Effector CD4-positive, alpha-beta T cell (primary cell): ENCODE measurements around the gene HDAC3.
"Not testable (repeated sequence)": the region's sequence is repeated elsewhere in the genome, so short reads cannot be mapped to it uniquely, and the experiment has no call there.

Source experiments
- DNase-seq: peaks from one replicate; pipeline ENCODE4 v3.0.0-alpha.2; 2020

Gene HDAC3

DNA sequence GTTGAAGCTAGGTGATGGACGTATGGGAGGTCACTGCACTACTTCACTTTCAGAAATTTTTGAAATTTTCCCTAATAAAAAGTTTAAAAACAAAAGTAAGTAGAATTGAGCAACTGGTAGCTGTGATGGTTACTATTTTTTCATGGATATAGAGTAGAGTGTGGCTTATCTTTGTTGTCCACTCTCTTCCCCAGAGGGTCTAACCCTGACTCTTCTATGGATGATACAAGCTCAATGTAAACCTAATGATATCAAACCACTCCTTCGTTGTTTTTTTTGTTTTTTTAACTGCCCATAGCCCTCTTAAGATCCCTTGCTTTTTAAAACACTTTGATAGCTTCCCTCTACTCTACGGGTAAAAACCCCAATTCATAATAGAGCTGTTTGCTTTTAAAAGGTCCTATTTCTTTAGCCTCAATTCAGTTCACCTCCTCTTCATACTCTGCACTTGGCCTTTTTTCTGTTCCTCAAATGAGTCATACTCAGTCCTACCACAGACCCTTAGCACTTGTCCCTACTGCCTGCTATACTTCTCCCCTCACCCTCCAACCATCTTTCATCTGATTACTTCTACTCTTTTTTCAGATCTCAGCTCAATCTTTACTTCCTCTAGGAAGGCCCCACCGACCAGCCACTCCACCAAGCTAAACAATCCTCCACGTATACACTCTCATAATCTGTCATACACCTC is 2.6 kb downstream of the HDAC3 start:
- DNase-seq, result no peak

DNA sequence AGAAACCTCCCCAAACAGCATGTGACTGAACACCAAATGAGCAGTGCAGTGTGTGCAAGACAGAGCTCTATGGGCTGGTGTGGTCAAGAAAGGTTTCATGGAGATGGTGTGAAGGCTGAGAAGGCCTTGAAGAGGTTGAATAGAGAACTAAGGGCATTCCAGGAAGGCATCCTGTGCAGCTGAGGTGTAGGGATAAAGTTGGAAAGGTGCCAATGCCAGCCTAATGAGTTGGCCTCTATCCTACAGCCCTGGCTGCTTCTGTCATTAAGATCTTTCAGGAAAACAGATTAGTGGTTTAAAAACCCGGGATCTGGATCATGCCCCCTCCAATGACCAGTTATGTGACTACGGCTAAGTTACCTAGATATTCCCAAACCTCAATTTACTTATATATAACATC is 4.0 kb downstream of the HDAC3 start:
- no peak for DNase-seq

DNA sequence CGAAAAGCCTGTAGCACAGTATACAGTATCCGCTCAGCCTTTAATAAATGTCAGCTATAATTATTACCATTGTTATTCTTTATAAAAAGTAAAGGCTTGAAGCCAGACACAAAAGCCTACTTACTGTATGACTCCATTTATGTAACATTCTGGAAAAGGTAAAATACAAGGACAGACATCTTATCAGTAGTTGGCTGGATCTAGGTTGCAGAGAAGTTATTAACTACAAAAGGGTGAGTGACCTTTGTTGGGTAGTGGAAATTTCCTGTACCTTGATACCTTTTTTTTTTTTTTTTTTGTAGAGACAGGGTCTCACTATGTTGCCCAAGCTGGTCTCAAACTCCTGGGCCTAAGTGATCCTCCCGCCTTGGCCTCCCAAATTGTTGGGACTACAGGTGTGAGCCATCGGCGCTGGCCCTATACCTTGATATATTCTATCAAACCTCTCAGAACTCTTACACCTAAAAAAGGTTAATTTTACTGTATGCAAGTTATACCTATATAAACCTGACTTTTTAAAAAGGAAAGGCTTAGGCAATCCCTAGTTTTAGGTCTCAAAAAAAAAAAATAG is 6.0 kb downstream of the HDAC3 start:
- DNase-seq, result no peak

DNA sequence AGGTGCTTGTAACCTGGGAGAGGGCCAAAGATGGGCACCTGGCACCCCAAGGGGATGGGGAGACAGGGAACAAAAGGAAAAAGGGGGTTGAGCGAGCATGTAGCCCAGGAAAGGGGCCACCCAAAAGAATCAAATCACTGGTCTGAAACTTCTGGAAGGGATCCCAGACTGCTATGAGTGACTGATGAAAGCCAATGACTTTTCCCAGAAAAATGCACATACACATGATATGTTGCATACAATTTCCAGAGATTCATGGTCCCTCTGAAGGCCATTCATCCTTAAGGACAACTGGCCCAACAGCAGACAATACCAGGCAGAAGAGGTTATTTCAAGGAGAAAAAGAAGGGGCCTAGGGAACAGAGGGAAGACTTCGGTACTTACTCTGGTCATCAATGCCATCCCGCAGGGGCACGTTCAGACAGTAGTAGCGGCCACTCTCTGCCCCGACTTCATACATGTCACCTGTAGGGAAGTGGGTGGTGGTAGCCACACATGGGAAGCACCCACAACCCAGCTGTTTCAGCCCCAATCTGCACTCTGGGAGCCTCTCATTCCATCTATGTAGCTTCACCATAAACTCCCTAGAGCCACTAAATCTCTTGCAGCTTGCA is 8.4 kb downstream of the HDAC3 start:
- no peak for DNase-seq

DNA sequence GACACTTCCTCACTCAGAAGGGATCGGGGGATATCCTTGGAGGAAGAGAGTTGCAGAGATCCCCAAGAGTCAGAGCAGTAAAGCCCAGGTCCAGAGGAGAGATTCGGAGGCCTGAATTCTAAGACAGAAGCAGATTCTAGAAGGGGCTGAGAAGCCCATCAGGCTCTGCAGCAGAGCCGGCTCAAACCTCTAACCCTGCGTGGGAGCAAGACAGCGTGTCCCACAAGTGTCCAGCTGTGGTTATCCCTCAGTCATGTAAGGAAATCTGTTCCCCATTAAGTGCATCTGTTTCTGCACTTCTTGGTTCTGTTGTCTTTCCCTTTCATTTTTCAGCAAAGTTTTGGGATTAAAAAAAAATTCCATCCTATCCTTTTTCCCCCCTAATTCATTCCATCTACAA is 13.0 kb downstream of the HDAC3 start:
- no peak for DNase-seq

DNA sequence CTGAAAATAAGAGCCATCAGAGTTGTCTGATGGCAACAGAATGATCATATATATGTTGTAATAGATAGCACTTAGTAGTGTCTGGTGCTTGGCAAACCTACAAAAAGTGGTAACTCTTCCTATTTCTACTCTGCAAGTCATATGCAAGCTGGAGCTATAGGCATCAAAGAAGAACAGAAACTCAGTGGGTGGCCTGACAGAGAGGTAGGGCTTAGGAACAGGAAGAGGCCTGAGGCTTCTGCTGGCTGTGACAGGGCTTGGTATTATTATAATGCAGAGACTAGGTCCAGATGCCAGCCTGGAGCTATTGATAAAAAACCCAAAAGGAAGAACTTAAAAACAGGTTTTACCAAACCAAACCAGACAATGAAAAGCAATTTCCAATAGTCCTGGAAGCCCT is 13.5 kb downstream of the HDAC3 start:
- no peak for DNase-seq

DNA sequence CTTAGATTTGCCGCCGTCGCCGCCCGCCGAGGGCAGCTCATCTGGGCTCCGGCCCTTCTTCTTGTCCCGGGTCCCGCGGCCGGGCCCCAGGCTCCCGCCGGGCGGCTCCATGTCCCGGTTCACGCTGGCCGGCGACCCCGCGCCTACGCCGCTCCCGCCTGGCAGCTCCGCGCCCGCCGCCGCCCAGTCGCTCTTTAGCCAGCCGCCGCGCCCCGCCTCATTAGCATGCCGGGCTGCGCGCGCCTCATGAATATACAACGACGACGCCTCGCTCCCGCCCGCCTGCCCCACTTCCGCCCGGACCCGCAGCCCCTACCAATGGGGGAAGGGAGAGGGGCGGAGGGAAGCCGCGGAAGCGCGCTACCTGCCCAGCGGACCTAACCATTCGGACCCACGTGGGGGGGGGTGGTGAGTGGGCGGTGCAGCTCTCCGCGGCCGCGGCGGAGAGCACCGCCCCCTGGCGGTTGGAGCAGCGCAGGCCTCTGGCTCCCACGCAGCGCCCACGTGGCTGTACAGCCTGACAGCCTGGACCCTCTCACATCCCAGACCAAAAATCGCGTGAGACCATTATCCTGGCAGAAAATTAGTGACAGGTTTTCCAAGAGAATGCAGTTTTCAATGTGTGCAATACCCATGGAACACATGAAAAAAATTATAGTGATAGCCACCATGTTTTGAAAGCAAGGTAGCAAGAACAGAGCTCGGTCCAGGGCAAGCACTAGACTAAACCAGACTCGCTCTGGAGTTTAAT is 17.7 kb downstream of the HDAC3 start, which contains the start of gene DIAPH1:
DIAPH1 (minus strand) TSS at position 197 of the 751 bp plus-strand sequence; CDS start at position 111, 86 bp downstream.
- DNase-seq, result peak; percentile 97

DNA sequence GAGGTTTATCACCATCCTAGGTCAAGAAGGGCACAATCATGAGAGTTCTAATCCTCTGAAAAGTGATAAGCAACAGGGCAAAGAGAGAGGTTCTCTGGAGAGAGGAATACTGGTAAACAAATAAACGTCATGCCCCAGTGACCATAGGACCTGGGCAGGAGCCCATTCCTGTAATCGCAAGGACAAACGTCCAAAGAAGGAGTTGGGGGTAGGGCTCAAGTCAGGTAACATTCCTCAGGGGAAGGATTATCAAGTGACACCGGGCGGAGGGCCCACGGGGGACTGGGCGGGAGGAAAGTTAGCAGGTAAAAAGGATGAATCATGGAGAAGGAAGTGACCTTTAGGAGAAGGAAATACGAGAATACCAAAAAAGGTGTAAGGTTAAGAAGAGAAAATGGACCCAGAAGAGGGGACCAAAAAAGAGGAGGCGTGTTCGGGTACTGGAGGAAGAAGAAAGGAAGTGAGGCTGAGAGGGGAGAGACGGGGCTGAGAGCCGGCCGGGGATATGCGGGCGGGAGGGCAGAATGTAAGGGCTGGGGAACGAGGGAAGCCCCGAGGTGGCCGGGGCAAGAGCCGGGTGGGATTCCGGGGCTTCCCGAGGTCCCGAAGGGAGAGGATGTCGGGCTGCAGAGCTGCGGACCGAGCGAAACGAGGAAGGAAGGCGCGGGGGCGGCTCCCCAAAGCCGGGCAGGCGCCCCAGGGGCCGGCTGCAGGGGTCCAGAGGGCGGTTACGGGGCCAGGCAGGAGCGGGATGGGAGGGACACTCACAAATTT is 18.4 kb downstream of the HDAC3 start:
- peak; percentile 24 for DNase-seq

DNA sequence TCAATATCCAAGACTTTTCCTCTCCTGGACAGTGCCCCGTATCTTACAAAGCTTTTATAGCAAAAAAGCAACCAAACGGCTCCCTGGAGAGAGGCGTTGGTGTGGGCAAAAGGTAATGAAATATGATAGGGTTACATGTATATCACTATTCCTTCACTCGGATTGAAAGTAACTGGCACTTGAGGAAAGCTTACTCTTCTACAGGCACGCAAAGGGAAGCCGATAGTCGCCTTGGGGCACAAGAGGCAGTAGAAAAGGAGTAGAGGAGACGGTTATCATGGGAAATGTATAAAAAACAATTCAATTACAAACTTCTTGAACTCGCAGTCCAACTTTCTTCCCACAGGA is 19.0 kb downstream of the HDAC3 start:
- DNase-seq, result no peak

DNA sequence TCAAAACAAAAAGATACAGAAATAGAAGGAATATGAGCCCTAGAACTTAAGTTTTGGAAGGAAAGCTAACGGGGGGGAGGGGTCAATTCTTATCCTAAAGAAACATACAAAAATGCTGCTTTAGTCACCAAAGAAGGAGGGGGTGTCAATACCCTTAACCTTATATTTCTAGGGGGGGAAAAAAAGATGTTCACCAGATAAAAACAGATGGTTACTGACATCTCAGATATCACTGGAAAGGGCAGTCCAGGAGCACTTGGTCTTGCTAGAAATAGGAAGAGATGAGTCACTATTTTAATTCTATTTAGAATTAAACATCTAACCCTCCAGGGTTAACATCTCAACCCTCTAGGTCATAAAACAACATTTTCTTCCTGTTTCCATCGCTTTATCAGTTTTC is 19.5 kb downstream of the HDAC3 start:
- no peak for DNase-seq

DNA sequence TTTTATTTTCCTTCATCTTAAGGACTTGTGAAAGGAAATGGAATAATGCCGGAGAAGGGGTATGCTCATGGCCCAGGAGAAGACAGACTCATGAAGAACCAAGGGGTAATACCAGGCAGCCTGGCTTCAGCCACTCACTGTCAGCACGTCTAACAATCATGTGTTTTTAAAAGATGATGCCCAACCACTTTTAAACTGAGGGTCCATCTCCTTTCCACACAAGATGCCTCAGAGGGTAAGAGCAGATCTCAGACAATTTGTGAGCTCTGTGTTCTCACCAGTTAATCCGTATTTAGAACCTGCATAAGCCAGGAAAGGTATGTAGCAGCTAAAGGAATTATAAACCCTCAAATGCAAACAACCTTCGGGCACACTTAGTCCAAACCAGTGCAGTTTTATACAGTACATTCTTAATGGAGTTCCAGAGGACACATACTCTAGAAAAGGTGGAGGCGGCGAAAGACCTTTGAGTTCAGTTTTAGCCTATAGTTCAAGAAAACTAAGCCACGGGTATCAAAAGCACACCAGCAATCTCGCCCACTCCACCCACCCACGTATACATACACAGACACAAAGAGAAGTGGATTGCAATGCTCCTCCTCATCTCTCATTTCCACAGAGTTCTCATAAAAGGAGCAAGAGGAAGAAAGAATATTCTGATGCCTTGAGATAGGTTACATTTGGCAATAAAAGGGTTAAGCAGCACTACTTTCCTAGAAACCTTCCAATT is 20.5 kb downstream of the HDAC3 start:
- no peak for DNase-seq

DNA sequence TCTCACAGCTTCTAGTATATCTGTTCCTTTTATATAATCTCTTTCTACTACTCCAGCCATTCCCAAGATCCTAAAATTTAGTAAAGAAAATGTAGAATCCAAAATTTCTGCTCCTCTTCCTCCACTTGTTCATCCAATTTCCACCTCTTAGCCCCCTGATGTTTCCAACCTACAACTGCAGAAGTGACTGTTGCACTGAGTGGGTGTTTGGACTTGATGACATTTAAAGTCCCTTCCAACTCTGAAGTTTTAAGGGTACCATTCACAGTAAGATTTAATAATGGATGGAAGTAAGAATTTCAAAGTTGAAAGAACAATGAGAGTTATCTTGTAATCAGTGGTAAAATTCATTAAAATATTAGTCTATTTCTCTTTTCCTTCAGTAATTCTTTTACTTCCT is 23.3 kb downstream of the HDAC3 start:
- no peak for DNase-seq

DNA sequence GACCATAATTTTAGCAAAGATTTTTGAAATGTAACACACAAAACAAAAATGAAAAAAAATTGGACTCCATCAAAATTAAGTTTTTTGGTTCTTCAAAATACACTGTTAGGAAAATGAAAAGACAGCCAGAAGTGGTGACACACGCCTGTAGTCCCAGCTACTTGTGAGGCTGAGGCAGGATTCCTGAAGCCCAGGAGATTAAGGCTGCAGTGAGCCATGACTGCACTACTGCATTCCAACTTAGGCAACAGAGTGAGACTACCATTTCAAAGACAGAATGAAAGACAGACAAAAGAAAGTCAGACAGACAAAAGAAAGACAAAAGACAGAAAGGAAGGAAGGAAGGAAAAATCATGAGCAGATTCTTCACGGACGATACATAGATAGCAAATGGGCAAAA is 25.4 kb downstream of the HDAC3 start:
- no peak for DNase-seq

DNA sequence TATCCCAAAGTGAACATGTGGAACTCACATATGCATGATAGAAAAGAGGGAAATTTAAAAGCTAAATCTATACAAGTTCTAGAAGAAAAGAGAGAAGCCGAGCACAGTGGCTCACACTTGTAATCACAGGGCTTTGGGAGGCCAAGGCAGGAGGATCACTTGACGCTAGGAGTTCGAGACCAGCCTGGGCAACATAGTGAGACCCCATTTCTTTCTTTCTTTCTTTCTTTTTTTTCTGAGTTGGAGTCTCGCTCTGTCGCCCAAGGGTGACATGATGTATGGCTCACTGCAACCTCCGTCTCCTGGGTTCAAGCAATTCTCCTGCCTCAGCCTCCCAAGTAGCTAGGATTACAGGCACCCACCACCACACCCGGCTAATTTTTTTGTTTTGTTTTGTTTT is 26.7 kb downstream of the HDAC3 start:
- DNase-seq, result not testable (repeated sequence)

DNA sequence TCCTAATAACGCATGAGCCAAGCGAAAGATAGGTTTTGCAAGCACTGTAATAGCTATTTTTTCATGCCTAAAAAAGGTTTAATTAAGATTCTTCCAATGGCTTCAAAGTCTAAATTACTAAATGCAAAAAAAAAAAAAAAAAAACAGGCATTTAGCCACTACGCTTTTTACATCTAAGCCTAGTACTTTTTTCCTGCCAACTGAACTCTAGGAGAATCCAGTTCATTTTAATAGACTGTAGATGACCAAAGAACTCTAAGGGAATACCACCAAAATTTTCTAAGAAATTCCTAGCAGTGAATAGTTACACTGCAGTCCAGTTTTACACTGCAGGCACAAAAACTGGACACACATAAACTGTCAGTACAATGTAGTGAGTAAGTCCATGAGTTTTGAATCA is 27.6 kb downstream of the HDAC3 start:
- DNase-seq, result no peak

DNA sequence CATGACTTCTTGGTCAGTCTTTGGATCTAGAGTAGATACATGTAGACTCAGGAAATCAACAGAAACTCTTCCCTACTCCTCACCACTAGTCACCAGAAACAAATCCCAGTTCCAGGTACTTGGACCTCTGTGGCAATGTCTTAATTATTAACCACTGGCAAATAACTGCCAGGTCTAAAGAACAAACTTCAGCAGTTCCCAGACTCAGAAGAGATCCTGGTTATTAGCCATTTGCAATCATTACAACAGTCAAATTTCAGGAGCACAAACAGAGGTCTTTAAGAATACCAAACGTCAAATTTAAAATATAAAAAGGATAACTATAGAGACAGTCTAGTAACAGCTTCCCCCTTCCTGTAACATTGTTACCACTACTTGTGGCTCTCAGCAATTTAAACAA is 28.1 kb downstream of the HDAC3 start:
- no peak for DNase-seq

DNA sequence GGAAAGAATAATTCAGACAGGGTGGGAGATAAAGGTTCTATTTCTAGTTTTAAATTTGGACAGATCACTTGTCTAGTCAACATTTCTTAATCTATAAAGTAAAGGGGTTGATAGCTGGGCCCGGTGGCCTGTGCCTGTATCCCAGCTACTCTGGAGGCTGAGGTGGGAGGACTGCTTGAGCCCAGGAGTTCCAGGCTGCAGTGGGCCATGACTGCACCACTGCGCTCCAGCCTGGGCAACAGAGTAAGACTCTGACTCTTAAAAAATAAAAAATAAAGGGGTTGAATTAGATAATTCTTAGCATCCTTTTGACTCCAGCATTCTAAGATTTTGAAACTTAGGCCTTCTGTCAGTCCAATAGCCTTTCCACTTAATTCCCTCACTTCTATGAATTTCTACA is 28.6 kb downstream of the HDAC3 start:
- no peak for DNase-seq

DNA sequence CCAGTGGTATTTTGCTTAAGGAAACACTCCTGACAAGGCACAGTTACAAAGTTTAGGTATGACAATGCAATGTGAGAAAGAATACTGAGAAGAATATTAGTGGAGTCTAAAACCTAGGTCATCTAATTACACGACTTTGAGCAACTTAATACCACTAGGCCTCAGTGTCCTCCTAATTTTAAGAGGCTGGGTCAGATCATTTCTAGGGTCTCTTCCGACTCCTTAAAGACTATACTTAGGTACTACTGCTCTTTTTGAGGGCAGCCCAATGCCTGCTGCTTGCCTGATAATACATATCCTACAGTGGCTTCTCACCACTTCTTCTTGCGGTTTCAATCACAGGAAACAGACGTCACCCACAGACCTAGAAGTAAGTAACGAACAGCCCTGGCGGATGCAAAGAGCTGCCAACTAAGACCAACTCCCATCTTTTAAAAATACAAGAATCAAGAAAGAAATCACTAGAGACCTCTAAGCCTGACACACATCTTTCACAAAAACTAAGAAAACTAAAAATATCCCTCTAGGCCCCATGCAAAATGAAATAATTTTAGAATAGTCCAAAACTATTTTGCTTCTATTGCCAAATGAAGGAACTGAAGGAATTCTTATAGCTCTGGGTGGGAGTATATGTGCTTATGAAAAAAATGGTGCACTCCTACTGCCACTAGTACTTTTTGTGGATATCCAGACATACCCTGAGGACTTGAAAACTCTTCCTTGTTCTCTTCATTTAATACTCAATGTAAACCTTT is 30.9 kb downstream of the HDAC3 start:
- peak; percentile 71 for DNase-seq

DNA sequence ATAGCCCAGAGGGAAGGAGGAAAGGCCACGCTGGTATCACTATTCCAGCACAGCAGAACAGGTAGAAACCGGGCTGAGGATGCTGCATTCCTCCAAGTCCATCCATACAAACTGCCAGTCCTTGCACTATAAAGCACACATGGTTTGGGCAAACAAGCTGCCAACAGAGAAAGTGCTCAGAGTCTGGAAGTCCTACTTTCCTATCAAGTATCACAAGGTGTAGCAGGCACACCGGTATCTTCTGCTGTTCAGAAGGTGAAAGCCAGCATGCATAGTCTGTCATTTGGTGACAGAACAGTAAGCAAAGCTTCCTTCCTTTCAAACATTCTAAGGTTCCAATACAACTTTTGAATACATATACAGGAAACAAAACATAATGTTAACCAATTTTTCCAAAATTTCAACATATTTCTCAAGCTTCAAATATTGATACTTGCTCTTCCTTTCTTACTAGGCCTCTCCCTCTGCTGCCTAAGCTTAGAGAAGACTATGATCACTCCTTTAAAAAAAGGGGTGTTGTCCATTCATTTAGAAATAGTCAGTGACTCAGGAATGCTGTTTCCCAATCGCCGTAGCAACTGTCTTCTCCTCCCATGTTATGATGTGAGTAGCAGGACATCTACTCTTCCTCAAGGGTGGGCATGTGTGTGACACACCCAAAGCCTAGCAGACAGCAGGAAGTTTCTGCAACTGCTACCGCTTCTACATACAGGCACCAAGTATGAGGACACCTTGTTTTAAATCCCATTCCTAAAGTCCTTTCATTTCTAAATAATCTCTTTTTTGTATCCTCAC is 32.5 kb downstream of the HDAC3 start:
- no peak for DNase-seq

DNA sequence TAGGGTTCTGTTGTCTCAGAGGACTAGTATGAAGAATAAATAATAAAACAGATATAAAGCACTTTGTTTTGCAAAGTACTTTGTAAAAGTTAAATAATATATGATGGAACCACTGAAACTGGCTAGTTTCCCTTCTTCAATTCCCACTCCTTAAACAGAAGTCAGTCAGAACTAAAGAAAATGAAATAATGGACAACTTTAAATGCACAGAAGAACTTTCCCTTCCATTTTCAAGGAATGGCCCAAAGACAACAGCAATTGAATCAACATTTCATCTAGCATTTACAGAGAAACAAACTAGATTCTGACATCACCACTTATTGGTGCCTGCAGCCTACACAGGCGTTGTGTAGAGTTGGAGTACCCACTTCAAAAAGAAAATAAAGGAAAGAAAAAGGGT is 34.0 kb downstream of the HDAC3 start:
- no peak for DNase-seq
